Tibial nerve (tissue), 4 donors: ENCODE results near the gene OCA2. TPM values are rescaled to one million over a fixed set of nuclear protein-coding genes. Genes with fewer than 3 reads are reported as not detected.
A peak's percentile ranks its signal among the peaks of the same experiment; 100 is the strongest.
"Not testable (repeated sequence)": the region's sequence is repeated elsewhere in the genome, so short reads cannot be mapped to it uniquely, and the experiment has no call there.

Experiments used
- DNase-seq, 2 donors: peaks; one replicate each; pipeline ENCODE4 v3.0.0-alpha.2; 2019; ENCODE audit warnings: low spot score in 2 of 2
- H3K27ac ChIP-seq, 4 donors: fragments of 200-600 bp; sonication (generic) in 3 of 4; one replicate each; pipeline ENCODE4 v1.5.1; 2017 to 2019; ENCODE audit warnings: mild to moderate bottlenecking in 1 of 4
- H3K27me3 ChIP-seq, 2 donors: fragments of 200-600 bp; sonication (generic) in 1 of 2; one replicate each; pipeline versions ENCODE4 v1.5.1 to v1.6.0; 2017 to 2019
- H3K36me3 ChIP-seq, 3 donors: fragments of 200-600 bp; sonication (generic); one replicate each; pipeline ENCODE4 v1.5.1; 2018 to 2019
- H3K4me1 ChIP-seq, 4 donors: fragments of 200-600 bp; sonication (generic) in 3 of 4; one replicate each; pipeline ENCODE4 v1.5.1; 2017 to 2019
- H3K4me3 ChIP-seq, 4 donors: fragments of 200-600 bp; sonication (generic) in 3 of 4; one replicate each; pipeline ENCODE4 v1.5.1; 2017 to 2019; ENCODE audit warnings: mild to moderate bottlenecking in 1 of 4, moderate library complexity in 1 of 4
- H3K9me3 ChIP-seq, 4 donors: fragments of 200-600 bp; sonication (generic) in 3 of 4; one replicate each; pipeline ENCODE4 v1.5.1; 2017 to 2019
- EP300 ChIP-seq, 2 donors: sonication (generic); formaldehyde crosslinking; IDR thresholded peaks; one replicate each; pipeline ENCODE4 v1.6.1; 2017; ENCODE audit warnings: antibody characterized with exemption in 2 of 2, mild to moderate bottlenecking in 1 of 2
- POLR2A ChIP-seq, 2 donors: fragments of 450-650 bp; IDR thresholded peaks; one replicate each; pipeline ENCODE4 v1.6.1; 2017; ENCODE audit warnings: antibody characterized with exemption in 2 of 2, mild to moderate bottlenecking in 2 of 2, moderate library complexity in 2 of 2
- WGBS, 2 donors: methylation state at CpG; one replicate each; pipeline ENCODE4 v1.1.5; 2018; 5-methylcytosine and 5-hydroxymethylcytosine counted together
- total RNA-seq, 4 donors: library from RNA; depleted of rRNA; stranded (reverse); fragments of >200 nt; gene quantifications; one replicate each; pipeline ENCODE4 v1.1.0, GENCODE V29; 2016
- TF ChIP-seq, protein P1 (sequence below), 5 experiments: fragments of 200-600 bp in 3 of 5; fragments of 450-650 bp in 2 of 5; sonication (generic) in 3 of 5; IDR thresholded peaks; one replicate each; pipeline ENCODE4 v1.5.1; 2016 to 2019; ENCODE audit warnings: antibody characterized with exemption in 5 of 5, mild to moderate bottlenecking in 3 of 5, moderate library complexity in 2 of 5

The OCA2 gene
- 10 to 100 TPM in 1 of 4 donors, 1 to 10 TPM in 2, not detected in 1; 2.7 to 19.7 (median 6.5) TPM for total RNA-seq

DNA sequence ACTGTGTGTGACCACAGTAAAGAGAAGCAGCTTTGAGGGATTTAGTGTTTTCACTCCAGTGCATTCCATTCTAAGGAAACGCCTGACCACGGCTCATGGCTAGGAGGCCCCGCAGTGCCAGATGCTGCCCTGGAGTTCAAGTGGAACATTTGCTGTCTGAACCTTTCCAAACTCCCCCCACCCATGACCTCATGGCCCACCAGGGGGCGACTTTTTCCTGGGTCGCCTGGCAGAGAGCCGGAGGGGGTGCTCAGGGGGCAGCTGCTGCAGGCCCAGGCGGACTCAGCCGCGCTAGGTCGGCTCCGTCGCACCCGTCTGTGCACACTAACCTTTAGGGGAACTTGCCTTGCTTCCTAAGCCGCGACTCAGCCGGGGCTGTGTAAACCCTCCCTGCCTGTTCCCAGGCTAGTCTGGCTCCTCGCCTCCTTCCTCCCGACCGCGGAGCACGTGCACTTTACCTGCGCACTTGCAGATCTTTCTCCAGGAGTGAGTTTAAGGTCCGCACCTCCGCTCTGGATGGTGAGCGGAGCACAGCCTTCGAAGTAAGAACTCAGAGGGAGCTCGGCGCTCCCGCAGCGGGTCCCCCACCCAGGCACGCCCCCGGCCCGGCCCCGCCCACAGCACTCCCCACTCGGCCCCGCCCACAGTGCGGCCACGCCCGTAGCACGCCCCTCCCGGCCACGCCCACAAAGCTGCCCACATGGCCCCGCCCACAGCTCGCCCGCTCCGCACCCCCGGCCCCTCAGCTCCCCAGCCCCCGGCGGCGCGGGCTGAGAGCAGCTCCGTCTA, at the start of gene OCA2:
OCA2 (minus strand) TSS at position 550 of the 789 bp plus-strand sequence. CDS start 17,441 bp downstream, outside the sequence.
- Histone ChIP-seq H3K27me3 (peaks cover 0 to 72% of the 10 kb centered on the region in 2 donors), H3K36me3 (no peaks in the 10 kb centered on the region), H3K27ac (peak within 1 kb of the TSS in 1 of 4 donors; percentile 60), H3K9me3 (no peaks in the 10 kb centered on the region), H3K4me3 (peak within 1 kb of the TSS in 2 of 4 donors; percentile 23 to 44), H3K4me1 (peaks cover 0 to 57% (median 29%) of the 10 kb centered on the region in 4 donors)
- no peak for TF ChIP-seq EP300 (IDR thresholded peaks at IDR 0.05)
- TF ChIP-seq, protein P1, sequence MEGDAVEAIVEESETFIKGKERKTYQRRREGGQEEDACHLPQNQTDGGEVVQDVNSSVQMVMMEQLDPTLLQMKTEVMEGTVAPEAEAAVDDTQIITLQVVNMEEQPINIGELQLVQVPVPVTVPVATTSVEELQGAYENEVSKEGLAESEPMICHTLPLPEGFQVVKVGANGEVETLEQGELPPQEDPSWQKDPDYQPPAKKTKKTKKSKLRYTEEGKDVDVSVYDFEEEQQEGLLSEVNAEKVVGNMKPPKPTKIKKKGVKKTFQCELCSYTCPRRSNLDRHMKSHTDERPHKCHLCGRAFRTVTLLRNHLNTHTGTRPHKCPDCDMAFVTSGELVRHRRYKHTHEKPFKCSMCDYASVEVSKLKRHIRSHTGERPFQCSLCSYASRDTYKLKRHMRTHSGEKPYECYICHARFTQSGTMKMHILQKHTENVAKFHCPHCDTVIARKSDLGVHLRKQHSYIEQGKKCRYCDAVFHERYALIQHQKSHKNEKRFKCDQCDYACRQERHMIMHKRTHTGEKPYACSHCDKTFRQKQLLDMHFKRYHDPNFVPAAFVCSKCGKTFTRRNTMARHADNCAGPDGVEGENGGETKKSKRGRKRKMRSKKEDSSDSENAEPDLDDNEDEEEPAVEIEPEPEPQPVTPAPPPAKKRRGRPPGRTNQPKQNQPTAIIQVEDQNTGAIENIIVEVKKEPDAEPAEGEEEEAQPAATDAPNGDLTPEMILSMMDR (IDR thresholded peaks at IDR 0.05): peak in 1 of 5 experiments; percentile 8
- WGBS, 2 donors: 12 to 13% methylated on average over 24 to 26 of the region's 52 CpGs
- DNase-seq: no peak

DNA sequence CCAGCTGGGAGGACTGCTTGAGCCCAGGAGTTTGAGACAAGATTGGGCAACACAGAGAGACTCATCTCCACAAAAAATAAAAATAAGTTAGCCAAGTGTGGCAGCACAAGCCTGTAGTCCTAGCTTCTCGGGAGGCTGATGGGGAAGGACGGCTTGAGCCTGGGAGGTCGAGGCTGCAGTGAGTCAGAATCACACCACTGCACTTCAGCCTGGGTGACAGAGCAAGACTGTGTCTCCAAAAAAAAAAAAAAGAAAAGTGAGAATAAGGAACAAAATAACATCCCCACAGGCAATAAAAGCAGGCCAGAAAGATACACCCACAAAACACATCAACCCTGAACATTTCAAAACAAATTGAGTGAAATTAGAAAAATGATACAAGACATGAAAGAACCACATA, 48.7 kb upstream of the OCA2 start:
- DNase-seq: no peak
- H3K9me3 ChIP-seq: peaks cover 0 to 4% (median 0%) of the 10 kb centered on the region in 4 donors
- no peak overlapping the region for H3K4me3 ChIP-seq
- H3K27me3 ChIP-seq: no peaks in the 10 kb centered on the region
- H3K36me3 ChIP-seq: peaks cover 0 to 66% (median 0%) of the 10 kb centered on the region in 3 donors
- TF ChIP-seq POLR2A (IDR thresholded peaks at IDR 0.05): no peak
- TF ChIP-seq EP300 (IDR thresholded peaks at IDR 0.05): no peak
- TF ChIP-seq, protein P1 (IDR thresholded peaks at IDR 0.05): no peak
- no peaks in the 10 kb centered on the region for H3K4me1 ChIP-seq
- H3K27ac ChIP-seq: no peak overlapping the region
- 83 to 88% methylated on average over 3 of the region's 3 CpGs for WGBS, 2 donors

DNA sequence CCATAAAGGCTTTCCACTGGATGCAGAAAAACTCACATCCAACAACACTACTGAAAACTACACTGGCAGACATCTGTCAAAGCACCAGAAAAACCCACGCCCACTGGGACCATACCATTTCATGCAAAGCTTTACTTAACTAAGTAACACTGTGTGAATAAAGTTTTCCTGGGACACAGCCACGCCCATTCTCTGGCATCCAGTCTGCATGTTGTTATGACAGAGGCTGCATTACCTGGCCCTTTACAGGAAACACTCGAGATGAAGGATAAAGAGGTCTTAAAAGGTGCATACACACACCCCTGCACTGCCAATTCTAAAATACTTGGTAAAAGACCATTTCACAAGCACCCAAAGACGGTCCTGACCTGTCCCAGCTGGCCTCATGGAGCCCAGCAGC, 46.3 kb upstream of the OCA2 start:
- DNase-seq, H3K9me3 ChIP-seq, H3K4me1 ChIP-seq, H3K27ac ChIP-seq, H3K27me3 ChIP-seq, H3K4me3 ChIP-seq: not testable (repeated sequence)
- 90 to 93% methylated on average over 4 of the region's 4 CpGs for WGBS, 2 donors
- H3K36me3 ChIP-seq: peaks cover 0 to 65% (median 4%) of the 10 kb centered on the region in 3 donors

DNA sequence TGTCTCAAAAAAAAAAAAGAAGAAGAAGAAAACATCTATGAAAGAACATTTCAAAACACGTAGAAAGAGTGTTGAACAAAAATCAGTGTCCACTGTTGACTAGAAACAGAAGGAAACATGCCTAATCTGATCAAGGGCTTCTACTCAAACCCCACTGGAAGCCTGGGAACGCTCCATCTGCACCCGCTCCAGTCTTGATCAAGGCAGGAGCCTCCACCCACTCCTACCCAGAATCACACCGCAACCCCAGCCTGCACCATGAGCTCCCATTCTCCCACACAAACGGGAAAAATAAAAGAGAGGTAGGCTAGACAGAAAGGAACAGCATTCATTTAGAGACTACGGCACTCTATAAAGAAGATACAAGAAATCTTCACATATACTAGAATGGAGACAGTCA, 40.9 kb upstream of the OCA2 start:
- Histone ChIP-seq H3K27me3 (no peaks in the 10 kb centered on the region), H3K4me3 (no peak overlapping the region), H3K4me1 (no peaks in the 10 kb centered on the region), H3K27ac (no peak overlapping the region), H3K9me3 (no peaks in the 10 kb centered on the region), H3K36me3 (peaks cover 0 to 69% (median 4%) of the 10 kb centered on the region in 3 donors)
- WGBS, 2 donors: 90 to 94% methylated on average over 6 of the region's 6 CpGs
- no peak for DNase-seq
- TF ChIP-seq EP300 (IDR thresholded peaks at IDR 0.05) (no peak), POLR2A (IDR thresholded peaks at IDR 0.05) (no peak)
- TF ChIP-seq, protein P1 (IDR thresholded peaks at IDR 0.05): no peak

DNA sequence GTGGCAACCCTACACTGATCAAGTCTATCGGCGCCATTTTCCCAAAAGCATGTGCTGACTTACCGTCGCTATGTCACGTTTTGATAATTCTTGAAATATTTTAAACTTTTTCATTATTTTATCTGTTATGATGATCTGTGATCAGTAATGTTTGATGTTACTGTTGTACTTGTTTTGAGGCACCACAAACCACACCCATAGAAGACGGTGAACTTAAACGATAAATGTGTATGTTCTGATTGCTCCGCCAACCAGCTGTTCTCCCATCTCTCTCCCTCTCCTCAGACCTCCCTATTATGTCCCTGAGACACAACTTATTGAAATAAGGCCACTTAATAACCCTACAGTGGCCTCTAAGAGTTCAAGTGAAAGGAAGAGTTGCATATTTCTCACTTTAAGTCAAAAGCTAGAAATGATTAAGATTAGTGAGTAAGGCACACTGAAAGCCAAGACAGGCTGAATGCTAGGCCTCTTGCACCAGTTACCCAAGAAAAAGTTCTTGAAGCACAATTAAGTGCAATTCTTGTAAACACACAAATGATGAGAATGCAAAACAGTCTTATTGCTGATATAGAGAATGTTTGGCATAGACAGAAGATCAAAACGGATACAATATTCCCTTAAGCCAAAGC, 38.4 kb upstream of the OCA2 start:
- H3K36me3 ChIP-seq: peaks cover under 1 to 63% (median 4%) of the 10 kb centered on the region in 3 donors
- not testable (repeated sequence) for H3K27ac ChIP-seq, H3K9me3 ChIP-seq, H3K27me3 ChIP-seq, H3K4me3 ChIP-seq, DNase-seq, H3K4me1 ChIP-seq
- 84 to 86% methylated on average over 9 of the region's 9 CpGs for WGBS, 2 donors

DNA sequence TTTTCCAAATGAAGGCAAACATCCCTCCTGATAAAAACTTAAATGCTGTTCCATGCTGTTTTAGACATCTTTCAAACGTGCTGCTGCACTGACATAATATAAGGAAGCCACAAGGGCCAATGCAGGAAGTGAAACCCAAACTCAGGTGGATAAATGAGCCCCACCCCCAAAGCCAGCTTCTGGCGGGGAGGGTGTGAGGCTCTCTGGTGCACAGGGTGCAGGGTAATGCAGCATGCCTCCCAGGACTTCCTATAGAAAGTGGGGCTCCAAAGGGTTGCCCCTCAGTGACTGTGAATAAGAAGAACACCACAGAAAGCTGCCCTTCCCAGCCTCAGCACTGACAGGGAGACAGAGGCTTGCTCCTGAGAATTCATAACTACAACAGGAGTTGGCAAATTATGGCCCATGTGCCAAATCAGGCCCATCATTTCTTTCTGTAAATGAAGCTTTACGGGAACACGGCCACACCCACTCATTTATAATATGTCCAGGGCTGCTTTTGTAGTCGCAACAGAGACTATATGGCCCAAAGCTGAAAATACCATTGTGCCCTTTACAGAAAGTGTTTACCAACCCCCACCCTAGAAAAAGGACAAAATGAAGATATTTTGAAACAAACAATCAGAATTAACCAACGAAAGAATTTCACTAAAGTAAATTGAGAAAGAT, 37.3 kb upstream of the OCA2 start:
- H3K4me1 ChIP-seq, H3K4me3 ChIP-seq, DNase-seq, H3K27me3 ChIP-seq, H3K27ac ChIP-seq, H3K9me3 ChIP-seq: not testable (repeated sequence)
- WGBS, 2 donors: 77 to 83% methylated on average over 6 of the region's 6 CpGs
- peaks cover 0 to 63% (median 4%) of the 10 kb centered on the region in 3 donors for H3K36me3 ChIP-seq
